ENCODE results near the gene PRDX5.

GRCh38 chr11:64362339-64362738, 44.4 kb downstream of the PRDX5 start:
- no peak for TF ChIP-seq POLR2A (IDR thresholded peaks at IDR 0.05; ENCODE audit: borderline replicate concordance, extremely low read depth, insufficient read depth, insufficient read length)
- TF ChIP-seq CTCF (IDR thresholded peaks at IDR 0.05 in 2 of 3, conservative IDR thresholded peaks at IDR 0.05 in 1 of 3; ENCODE audit: borderline replicate concordance in 1 of 3, insufficient read depth in 1 of 3, low read depth in 2 of 3, low read length in 2 of 3) = no peak
- no peak for TF ChIP-seq EZH2 (IDR thresholded peaks at IDR 0.05)
- no peak for TF ChIP-seq JUND (IDR thresholded peaks at IDR 0.05)
- no peak for TF ChIP-seq ZNF274 (IDR thresholded peaks at IDR 0.05; ENCODE audit: low read depth, low read length)
- TF ChIP-seq ATF3 (IDR thresholded peaks at IDR 0.05) = no peak
- TF ChIP-seq FOSL1 (IDR thresholded peaks at IDR 0.05; ENCODE audit: low read depth) = no peak
- no peak for TF ChIP-seq MAX (IDR thresholded peaks at IDR 0.05)
- TF ChIP-seq POLR2AphosphoS5 (IDR thresholded peaks at IDR 0.05; ENCODE audit: low read depth, low read length) = no peak
- no peak for TF ChIP-seq YY1 (IDR thresholded peaks at IDR 0.05; ENCODE audit: extremely low read depth, insufficient replicate concordance, low read depth, low read length)
- TF ChIP-seq TCF7L2 (IDR thresholded peaks at IDR 0.05; ENCODE audit: borderline replicate concordance, extremely low read depth, insufficient read depth, insufficient read length) = no peak

Data from HCT116 (cell line).